HepG2 (cell line): Measurements from ENCODE around the gene ARHGAP15. TPM values are rescaled to one million over a fixed set of nuclear protein-coding genes. Genes with fewer than 3 reads are reported as not detected.

Experiments
- NONO ChIP-seq, 2 experiments: fragments of 450-650 bp in 1 of 2; sonication (generic) in 1 of 2; formaldehyde crosslinking in 1 of 2; IDR thresholded peaks in 1 of 2; conservative IDR thresholded peaks in 1 of 2; 2 replicates each; pipeline versions ENCODE4 v1.6.1 to v1.8.0; 2017 to 2022; ENCODE audit warnings: mild to moderate bottlenecking in 1 of 2, missing genetic modification reagents in 1 of 2, moderate library complexity in 1 of 2
- RBM39 ChIP-seq: fragments of 200-400 bp; formaldehyde crosslinking; IDR thresholded peaks from one replicate; pipeline ENCODE4 v1.6.1; 2018; ENCODE audit warnings: antibody characterized with exemption, mild to moderate bottlenecking, low read depth, low read length; ENCODE audit not compliant: poor library complexity, severe bottlenecking
- ZNF329 ChIP-seq: sonication (generic); formaldehyde crosslinking; IDR thresholded peaks from 2 replicates; pipeline ENCODE4 v1.9.0; 2021; ENCODE audit warnings: low read depth, mild to moderate bottlenecking, missing genetic modification reagents
- ZNF816 ChIP-seq: sonication (generic); formaldehyde crosslinking; IDR thresholded peaks from 2 replicates; pipeline ENCODE4 v1.8.0; 2022; ENCODE audit warnings: missing genetic modification reagents, mild to moderate bottlenecking, borderline replicate concordance
- polyA plus RNA-seq, 8 experiments: library from polyadenylated mRNA; depleted of rRNA in 3 of 8; stranded (reverse) in 7 of 8; unstranded in 1 of 8; fragments of >200 nt; fragmentation: Illumina TruSeq in 4 of 8; extraction: Trizol in 4 of 8; gene quantifications; 2 replicates each; pipeline versions ENCODE4 v1.2.1 to v1.2.3, GENCODE V29; 2011 to 2016; ENCODE audit warnings: low read depth in 4 of 8, missing spikeins in 1 of 8, mixed read lengths in 1 of 8; ENCODE audit not compliant: insufficient read depth in 1 of 8
- total RNA-seq, 5 experiments: library from RNA; depleted of rRNA; stranded (reverse); fragments of >200 nt; fragmentation: Illumina TruSeq; extraction: Trizol; gene quantifications; 2 replicates each; pipeline ENCODE4 v1.2.3, GENCODE V29; 2016; ENCODE audit warnings: low read depth in 1 of 5
- TF ChIP-seq, protein P1 (sequence below), 2 experiments: fragments of 450-650 bp in 1 of 2; sonication (generic) in 1 of 2; formaldehyde crosslinking in 1 of 2; IDR thresholded peaks; 2 replicates each; pipeline versions ENCODE4 v1.6.1 to v1.8.0; 2016 to 2022; ENCODE audit warnings: antibody characterized with exemption in 1 of 2, mild to moderate bottlenecking in 1 of 2, missing genetic modification reagents in 1 of 2
- TF ChIP-seq, protein P2 (sequence below): sonication (generic); formaldehyde crosslinking; IDR thresholded peaks from 2 replicates; pipeline ENCODE4 v1.5.1; 2020; ENCODE audit warnings: mild to moderate bottlenecking, moderate library complexity, missing genetic modification reagents

ARHGAP15 gene
- total and polyA plus RNA-seq, 2 of the 13 experiments (the other 11 are each of a cell fraction or from before 2014, with no cell fraction given) = 0.04 TPM; not detected in 1

DNA sequence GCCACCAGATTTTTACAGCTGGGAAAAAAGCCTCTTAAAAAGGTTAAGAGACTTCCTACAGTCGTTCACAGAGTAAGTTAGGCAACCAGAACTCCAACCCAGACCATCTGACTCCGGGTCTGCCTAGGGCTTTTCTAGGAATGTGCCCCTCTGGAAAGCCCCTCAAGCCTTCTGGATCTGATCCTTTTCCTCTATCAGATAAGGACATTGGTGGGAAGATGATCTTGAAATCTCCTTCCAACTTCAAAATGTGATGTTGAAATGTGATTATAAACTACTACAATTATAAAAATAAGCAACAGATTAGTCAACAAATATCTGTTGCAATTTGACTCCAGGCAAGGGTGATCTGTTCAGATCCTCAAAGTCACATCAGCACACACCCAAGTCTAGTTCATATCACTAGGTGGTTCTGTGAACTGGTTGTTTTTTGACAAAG lies 270.4 kb downstream of the ARHGAP15 start (continued):
- TF ChIP-seq, protein P1, sequence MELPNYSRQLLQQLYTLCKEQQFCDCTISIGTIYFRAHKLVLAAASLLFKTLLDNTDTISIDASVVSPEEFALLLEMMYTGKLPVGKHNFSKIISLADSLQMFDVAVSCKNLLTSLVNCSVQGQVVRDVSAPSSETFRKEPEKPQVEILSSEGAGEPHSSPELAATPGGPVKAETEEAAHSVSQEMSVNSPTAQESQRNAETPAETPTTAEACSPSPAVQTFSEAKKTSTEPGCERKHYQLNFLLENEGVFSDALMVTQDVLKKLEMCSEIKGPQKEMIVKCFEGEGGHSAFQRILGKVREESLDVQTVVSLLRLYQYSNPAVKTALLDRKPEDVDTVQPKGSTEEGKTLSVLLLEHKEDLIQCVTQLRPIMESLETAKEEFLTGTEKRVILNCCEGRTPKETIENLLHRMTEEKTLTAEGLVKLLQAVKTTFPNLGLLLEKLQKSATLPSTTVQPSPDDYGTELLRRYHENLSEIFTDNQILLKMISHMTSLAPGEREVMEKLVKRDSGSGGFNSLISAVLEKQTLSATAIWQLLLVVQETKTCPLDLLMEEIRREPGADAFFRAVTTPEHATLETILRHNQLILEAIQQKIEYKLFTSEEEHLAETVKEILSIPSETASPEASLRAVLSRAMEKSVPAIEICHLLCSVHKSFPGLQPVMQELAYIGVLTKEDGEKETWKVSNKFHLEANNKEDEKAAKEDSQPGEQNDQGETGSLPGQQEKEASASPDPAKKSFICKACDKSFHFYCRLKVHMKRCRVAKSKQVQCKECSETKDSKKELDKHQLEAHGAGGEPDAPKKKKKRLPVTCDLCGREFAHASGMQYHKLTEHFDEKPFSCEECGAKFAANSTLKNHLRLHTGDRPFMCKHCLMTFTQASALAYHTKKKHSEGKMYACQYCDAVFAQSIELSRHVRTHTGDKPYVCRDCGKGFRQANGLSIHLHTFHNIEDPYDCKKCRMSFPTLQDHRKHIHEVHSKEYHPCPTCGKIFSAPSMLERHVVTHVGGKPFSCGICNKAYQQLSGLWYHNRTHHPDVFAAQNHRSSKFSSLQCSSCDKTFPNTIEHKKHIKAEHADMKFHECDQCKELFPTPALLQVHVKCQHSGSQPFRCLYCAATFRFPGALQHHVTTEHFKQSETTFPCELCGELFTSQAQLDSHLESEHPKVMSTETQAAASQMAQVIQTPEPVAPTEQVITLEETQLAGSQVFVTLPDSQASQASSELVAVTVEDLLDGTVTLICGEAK (IDR thresholded peaks at IDR 0.05) = no peak
- TF ChIP-seq, protein P1 (CRISPR knock-in tag; IDR thresholded peaks at IDR 0.05) = no peak
- TF ChIP-seq, protein P2, sequence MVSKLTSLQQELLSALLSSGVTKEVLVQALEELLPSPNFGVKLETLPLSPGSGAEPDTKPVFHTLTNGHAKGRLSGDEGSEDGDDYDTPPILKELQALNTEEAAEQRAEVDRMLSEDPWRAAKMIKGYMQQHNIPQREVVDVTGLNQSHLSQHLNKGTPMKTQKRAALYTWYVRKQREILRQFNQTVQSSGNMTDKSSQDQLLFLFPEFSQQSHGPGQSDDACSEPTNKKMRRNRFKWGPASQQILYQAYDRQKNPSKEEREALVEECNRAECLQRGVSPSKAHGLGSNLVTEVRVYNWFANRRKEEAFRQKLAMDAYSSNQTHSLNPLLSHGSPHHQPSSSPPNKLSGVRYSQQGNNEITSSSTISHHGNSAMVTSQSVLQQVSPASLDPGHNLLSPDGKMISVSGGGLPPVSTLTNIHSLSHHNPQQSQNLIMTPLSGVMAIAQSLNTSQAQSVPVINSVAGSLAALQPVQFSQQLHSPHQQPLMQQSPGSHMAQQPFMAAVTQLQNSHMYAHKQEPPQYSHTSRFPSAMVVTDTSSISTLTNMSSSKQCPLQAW (CRISPR knock-in tag) = no peak
- no peak for TF ChIP-seq ZNF816
- TF ChIP-seq ZNF329 (CRISPR knock-in tag) = no peak
- TF ChIP-seq NONO (IDR thresholded peaks at IDR 0.05) = no peak
- TF ChIP-seq NONO (CRISPR knock-in tag; conservative IDR thresholded peaks at IDR 0.05) = no peak
- TF ChIP-seq RBM39 = no peak
